Measurements from ENCODE around the gene MAD1L1. TPM values are rescaled to one million over a fixed set of nuclear protein-coding genes. Genes with fewer than 3 reads are reported as not detected.

The MAD1L1 gene
- polyA plus RNA-seq, 1 donor: 21.2 TPM

DNA sequence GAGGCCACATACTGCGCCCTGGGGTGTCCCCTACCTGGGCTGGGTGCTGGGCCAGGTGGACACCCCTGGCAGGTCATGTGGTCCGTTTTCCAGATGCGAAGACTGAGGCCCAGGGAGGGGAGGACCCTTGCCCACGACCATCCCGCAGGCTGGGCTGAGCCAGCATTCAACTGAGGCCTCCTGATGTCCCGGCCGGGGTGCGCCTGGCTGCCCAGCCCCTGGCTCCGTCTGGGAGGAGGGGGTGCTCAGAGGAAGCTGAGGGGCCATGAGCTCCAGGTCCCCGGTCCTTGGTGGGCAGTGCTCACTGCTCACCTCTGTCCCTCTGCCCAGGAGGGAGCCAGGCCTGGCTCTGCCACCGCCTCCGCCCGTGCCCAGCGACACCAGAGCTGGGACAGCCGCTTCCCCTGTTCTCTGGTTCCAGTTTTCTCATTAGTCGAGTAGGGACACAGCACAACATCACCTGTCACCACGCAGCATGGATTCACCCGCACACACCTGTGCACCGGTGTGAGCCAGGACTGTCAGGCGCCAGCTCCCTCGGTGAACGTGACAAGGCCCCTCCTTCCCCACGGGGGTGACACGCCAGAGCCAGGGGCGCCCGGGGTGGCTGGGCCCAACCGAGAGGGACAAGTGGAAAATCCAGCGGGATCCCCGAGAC is 423.0 kb downstream of the MAD1L1 start:
- no peak for DNase-seq (ENCODE audit: low read depth)

DNA sequence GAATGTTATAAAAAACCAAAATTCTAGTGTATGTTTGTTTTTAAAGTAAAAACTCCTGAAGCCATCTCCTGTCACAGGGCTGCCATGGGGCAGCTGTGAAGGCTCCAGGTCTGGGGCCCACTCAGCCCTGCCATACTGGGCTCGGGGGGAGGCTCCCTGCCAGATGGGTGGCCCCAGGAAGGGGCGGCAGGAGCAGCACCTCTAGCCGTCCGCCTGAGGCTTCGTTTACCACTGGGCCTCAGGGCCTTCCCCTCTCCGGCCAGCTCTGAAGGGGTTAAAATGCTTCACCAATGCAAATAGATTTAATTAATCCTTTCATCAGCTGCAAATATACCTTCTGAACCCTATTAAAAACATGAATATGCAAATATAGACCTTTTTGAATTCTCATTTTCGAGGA is 423.7 kb downstream of the MAD1L1 start:
- DNase-seq (ENCODE audit: low read depth): no peak

- DNase-seq (ENCODE audit: low read depth): no peak
These were observed 424.7 kb downstream of the MAD1L1 start for GRCh38 chr7:1807821-1808600.

- DNase-seq (ENCODE audit: low read depth): no peak
These were observed 426.4 kb downstream of the MAD1L1 start for GRCh38 chr7:1806354-1806753.

- DNase-seq (ENCODE audit: low read depth): no peak
These were observed 428.4 kb downstream of the MAD1L1 start for GRCh38 chr7:1804310-1804709.

DNA sequence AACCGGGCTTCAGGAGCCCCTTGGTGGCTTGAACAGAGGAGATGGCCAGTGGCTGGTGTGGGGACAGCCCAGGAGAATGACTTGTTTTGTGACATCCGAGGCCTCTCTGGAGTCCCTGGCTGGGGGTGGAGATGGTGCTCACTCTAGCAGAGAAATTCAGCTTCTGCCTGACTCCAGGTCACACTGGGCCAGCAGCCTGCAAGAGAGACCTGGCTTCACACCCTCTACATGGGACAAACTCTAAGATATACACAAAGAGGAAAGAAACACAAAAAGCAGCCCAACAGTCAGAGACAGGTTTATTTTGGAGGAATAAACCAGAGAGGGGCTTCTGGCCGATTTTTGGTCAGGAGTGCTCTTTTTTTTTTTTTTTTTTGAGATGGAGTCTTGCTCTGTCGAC is 429.8 kb downstream of the MAD1L1 start:
- no peak for DNase-seq (ENCODE audit: low read depth)

GRCh38 chr7:1800902-1801301 is 431.8 kb downstream of the MAD1L1 start:
- DNase-seq (ENCODE audit: low read depth): no peak

GRCh38 chr7:1798191-1798590 is 434.6 kb downstream of the MAD1L1 start:
- DNase-seq (ENCODE audit: low read depth): no peak

DNA sequence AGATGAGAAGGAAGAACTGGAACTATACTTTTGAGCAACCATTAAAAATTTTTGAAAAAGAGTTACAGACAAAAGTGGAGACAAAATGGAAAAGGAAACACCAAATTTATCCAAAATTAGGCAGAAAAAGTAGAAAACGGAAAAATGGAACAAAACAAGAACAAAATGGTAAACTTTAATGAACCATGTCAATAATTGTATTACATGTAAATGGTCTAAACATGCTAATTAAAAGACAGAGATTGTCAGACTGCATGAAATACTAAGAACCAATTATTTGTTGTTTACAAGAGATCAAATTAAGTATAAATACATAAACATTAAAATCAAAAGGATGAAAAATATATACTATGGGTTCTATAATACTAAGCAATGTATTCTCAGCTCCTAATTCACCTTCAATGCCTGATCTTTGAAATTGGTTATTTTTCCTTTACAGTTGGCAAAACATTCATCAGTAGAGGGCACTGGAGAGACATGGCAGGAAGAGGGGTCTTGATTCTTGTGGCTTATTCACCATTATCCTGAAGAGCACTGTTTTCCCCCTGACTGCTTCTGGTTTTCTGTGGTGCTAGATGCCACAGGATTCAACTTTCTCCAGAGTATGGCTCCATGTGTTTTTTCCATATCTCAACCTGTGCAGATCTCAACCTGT is 437.7 kb downstream of the MAD1L1 start:
- no peak for DNase-seq (ENCODE audit: low read depth)

DNA sequence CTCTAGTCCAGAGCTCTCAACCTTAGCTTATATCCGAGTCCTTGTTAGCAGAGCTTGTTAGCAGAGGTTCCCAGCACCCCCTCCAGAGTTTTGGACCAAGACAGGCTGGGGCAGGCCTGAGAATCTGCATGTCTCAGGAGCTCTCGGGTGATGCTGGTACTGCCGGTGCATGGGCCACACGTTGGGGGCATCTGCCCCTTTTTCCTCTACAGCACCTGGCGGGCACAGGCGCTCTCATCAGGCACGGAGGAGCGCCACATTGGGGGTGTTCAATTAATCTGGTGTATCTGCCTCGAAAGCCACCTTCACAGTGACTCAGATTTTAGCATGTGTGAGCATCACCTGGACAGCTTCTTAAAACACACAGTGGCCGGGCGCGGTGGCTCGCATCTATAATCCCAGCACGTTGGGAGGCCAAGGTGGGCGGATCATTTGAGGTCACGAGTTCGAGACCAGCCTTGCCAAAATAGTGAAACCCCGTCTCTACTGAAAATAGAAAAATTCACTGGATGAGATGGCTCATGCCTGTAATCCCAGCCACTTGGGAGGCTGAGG is 445.0 kb downstream of the MAD1L1 start:
- no peak for DNase-seq (ENCODE audit: low read depth)

- no peak for DNase-seq (ENCODE audit: low read depth)
These were observed 445.5 kb downstream of the MAD1L1 start for GRCh38 chr7:1787241-1787640.

- DNase-seq (ENCODE audit: low read depth): no peak
These were observed 446.9 kb downstream of the MAD1L1 start for GRCh38 chr7:1785839-1786238.

- DNase-seq (ENCODE audit: low read depth): no peak
These were observed 451.4 kb downstream of the MAD1L1 start for GRCh38 chr7:1781369-1781768.

- no peak for DNase-seq (ENCODE audit: low read depth)
These were observed 453.3 kb downstream of the MAD1L1 start for GRCh38 chr7:1779445-1779844.

DNA sequence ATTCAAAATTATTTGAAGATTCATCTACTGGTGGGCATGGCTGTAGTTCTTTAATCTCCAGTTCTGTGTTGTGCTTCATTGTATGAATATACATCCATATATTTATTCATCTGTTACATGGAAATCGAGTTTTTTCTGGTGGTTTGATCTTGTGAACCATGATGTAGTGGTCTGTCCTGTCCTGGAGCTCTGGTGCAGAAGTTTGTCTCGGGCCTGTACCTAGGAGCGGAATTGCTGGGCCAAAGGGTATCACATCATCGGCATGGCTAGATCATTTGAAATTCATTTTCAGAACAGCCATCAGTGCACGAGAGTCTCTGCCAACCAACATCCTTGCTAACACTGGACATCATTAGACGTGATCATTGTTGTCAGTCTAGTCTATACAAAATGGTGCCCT is 455.6 kb downstream of the MAD1L1 start:
- DNase-seq (ENCODE audit: low read depth): no peak

GRCh38 chr7:1775389-1775788 is 457.4 kb downstream of the MAD1L1 start:
- no peak for DNase-seq (ENCODE audit: low read depth)

DNA sequence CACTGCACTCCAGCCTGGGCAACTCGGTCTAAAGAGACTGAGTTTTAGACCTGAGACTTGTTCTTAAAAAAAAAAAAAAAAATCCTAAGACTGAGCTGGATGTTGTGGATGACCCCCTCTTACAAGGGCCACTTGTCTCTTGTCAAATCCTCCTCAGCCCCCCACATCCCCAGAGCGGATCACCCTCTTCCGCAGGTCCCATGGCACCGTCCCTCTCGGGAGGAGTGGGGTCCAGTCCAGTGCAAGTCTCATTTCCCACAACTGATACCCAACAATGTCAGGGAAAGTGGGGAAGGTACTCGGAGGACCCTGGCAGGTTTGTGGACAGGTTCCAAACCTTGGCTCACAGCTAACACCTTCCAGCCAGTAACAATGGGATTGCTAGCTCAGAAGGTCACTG is 462.4 kb downstream of the MAD1L1 start:
- DNase-seq (ENCODE audit: low read depth): no peak

DNA sequence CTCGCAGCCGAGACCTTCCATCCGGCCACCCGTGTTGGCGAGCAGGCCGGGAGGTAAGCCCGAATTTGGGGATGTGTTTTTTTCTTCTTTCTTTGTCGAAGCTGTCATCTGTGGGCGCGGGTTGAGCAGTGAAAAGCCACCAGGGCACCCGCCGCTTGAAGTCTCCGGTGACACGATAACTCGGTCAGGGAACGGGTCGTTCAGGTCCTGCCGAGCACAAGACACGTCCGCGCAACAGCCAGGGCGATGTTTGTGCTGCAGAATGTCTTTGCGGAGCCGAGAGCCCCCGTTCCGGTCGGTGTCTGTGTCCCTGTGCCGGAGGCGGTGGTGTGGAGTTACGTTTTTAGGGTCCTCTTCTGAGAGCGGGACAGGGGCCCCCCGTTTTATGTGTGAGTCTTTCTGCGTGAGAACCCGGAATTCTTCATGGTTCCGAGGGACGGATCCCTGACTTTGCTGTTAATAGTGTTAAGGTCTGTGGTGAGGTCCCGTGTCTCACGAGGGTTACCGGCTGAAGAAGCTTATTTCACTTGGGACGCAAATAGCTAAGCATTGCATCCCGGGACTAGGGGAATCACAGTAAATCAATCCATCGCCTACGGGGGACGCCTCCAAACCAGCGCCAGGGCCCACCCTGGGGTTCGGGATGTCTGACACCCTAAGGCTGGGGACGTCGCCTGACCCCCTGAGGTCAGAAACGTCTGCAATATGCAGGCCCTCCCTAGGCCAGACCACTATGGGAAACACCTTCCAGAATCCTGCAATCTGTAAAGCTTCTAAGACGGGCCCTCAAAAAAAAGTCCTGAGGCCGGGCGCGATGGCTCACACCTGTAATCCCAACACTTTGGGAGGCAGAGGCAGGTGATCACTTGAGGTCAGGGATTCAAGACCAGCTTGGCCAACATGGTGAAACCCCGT is 463.2 kb downstream of the MAD1L1 start:
- no peak for DNase-seq (ENCODE audit: low read depth)

- no peak for DNase-seq (ENCODE audit: low read depth)
These were observed 463.9 kb downstream of the MAD1L1 start for GRCh38 chr7:1768832-1769231.

- DNase-seq (ENCODE audit: low read depth): no peak
These were observed 465.2 kb downstream of the MAD1L1 start for GRCh38 chr7:1767524-1767923.
